T-helper 22 cell (primary cell): Measurements from ENCODE around the gene OR2T27.
A peak's percentile ranks its signal among the peaks of the same experiment; 100 is the strongest.
"Not testable (repeated sequence)": the region's sequence is repeated elsewhere in the genome, so short reads cannot be mapped to it uniquely, and the experiment has no call there.

Source experiments
- DNase-seq: peaks from one replicate; pipeline ENCODE4 v3.0.0-alpha.2; 2020; ENCODE audit warnings: low read depth

The OR2T27 gene

DNA sequence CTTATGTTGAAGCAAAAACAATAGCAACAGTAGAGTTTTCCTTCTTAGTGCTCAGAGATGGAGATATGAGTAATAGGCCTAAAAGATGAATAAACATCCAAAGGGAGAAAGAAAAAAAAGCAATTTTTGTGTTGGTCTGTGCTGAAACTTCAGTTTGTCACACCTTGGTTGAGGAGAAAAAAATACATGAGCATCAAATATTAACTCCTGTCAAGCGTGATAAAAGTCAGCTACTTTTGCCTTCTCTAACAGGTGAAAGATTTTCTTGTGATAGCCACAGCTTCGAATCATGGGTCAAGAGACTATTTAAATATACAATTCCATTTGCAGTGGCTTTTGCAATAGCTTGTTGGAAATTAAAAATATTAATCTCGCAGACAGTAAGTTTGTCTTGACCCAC, 14.4 kb downstream of the OR2T27 start:
- not testable (repeated sequence) for DNase-seq

DNA sequence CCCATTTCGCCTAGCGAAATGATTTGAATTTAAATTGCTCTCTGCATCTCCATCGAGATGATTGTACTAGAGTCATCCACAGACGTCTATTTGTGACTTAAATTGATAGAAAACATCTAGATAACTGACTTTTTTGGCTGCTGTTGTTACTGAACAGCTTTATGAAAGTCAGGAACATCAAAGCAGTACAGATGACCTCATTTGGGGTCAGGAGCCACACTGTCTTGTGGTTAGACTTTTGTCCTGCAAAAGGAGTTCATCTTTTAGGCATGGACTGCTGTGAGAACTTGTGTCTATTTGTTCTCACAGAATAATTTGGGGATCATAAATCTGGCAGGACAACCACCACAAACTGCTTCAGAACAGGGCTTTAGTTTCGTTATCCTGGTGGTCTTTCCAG, 15.7 kb downstream of the OR2T27 start:
- not testable (repeated sequence) for DNase-seq

DNA sequence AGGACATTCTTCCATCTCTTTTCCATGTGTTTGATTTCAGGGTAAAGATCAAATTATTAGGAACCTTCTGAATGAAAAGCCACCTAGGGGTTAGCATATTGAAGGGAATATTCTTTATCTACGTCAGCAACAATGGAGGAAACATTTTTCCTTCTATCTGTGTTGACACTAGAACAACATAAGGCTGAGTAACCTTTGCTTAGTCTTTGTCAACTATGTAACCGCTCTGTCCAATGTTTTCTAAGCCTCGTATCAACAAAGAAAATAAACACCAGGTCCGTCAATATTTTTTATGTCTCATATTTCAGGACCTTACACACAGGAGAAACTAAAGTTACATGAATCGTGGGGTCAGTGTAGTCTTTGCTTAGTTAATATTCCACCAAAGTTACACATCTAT, 18.7 kb downstream of the OR2T27 start:
- not testable (repeated sequence) for DNase-seq

DNA sequence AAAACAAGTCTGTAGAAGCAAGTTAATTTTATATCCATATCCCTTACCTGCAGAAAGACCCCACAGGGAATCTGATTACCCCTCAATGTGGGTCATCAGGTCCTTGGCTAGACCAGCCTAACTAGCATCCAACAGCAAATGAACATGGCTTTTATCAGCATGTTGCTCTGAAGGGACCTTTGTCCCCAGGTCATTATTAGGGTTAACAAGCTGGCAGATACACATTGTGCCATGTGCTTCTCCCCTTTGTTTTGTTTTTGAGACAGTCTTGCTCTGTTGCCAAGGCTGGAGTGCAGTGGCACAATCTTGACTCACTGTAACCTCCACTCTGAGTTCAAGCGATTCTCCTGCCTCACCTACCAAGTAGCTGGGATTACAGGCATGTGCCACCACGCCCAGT, 20.3 kb downstream of the OR2T27 start, which contains the start of gene OR2T11:
Gene OR2T11, minus strand, starts transcription at position 101 of the 400 bp plus-strand sequence. CDS start 7,963 bp downstream, outside the sequence.
- not testable (repeated sequence) for DNase-seq

DNA sequence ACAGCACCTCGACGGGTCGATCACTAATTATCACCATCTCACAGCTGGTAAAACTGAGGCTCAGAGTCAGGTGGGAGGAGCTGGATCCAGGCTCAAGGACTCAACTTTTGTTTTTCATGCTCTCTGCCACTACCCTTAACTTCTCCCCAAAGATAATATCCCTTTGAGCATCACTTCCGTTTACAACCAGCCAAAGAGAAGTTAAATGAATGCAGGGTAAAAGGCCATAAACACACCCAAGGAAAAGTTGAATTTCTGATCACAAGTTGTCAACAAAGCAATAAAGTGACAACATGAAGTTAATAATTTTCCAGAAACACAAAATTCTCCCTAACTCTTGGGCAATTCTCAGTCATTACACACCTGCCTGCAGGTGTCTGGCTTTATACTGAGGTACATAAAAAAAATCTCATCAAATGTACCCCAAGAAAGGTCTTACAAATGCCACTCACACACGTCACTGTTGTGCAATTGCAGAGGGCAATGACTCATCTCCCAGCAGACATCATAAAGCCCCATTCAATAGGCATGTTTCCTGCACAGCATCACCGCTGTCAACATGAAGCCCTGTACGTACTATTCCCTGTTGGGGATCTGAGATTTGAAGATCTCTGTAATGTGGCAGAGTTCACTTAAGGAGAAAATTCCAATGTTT, 23.8 kb downstream of the OR2T27 start:
- no peak for DNase-seq

DNA sequence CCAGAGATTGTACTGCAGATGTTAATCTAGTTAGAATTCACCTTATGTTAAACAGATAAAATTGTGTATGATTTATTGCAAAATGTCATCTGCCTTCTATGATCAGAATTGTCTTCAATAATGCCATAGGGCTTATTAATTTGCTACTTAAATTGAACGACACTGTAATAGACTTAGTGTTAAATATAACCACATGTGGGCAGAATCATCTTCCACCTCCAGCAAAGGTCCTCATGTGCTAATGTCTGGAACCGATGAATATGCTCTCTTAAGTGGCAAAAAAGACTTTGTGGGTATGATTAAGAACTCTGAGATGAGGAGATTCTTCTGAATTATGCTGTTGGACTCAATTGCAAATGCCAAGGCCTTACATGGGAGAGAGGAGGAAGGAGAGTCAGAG, 24.8 kb downstream of the OR2T27 start:
- DNase-seq: no peak

DNA sequence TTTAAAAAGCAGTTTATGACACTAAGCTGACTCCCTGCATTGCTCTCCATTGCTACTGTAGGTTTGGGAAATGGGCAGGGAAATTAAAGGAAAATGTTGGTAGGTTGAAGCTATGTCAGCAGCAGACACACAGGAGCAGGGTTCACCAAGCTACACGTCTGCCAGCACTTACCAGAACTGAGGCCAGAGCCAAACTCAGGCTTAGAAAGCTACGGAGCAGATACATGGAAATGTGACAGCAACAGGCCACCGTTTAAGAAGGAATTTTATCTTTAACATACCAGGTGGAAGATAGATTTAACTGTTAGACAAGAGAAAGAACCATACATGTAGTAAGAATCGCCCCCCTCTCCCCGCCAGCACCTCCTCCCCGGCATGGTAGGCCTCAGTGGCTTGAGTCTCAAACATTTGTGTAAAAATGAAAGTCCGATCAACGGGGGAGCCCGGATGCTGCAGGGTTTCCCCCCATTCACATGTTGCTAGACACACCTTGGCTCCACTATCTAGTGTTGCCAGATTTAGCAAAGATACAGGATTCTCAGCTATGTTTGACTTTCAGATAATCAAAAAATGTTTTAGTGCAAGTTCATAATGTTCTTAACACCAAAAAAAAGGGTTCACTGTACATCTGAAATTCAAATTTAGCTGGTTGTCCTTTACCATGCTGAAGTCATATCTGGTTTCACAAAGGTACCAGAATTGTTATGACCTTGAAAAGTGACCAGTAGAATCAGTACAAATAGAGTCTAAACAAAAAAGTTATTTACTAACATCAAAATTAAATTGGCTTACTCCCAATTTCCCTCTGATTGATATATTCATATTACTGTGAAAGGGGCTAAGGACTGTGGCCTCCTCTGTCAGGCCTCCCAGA, 27.1 kb downstream of the OR2T27 start:
- no peak for DNase-seq

DNA sequence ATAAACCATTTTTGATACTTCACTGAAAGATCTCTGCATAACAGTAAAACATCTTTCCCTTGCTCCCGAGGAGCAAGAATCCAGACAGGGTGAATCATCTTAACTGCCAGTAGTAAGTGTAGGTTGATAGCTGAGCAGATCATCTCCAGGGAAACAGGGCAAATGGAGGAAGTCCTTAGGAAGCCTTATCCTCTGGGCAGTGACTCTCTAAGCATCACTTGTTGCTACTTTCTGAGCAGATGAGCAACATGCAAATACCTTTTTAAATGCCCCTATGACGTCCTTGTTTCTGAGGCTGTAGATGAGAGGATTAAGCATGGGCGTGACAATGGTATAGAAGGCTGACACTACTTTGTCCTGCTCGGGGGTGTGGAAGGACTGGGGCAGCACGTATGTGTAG, 29.4 kb downstream of the OR2T27 start:
- DNase-seq: no peak

DNA sequence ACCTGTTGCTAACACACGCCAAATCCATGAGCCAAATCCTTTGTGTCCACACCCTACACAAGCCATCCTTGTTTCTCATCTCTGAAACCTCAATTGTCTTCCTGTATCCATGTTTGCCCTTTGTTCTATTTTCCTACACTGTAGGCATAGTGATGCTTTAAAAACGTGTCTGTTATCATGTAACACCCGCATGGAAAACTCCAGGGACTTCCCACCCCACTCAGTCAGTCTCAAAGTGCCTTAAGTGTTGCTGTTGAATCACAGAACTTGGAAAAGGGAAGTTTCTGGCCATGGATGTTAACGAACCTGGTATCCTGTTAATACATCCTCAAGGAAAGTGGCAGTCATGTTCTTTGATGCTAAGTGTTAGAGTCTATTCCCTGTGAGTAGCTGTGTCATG, 30.2 kb downstream of the OR2T27 start:
- DNase-seq: no peak

DNA sequence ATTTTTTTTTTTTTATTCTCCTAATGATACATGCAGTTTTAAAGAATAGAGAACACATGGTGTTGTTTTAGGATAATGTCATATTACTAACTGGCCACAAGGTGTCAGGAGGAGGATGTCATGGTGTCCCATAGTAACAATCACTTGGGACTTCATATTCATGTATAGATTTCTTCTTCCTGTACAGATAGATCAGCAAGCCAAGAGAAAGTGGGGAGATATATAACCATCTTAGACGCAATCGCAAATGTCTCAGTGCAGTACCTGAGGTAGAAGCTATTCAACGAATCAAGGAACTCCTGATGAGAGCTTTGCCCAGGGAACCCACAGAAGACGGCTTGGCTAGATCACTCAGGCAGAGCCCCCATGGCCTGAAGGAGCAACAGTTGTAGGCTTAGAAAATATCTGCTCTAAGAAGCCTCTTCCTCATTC, 32.7 kb downstream of the OR2T27 start:
- no peak for DNase-seq

DNA sequence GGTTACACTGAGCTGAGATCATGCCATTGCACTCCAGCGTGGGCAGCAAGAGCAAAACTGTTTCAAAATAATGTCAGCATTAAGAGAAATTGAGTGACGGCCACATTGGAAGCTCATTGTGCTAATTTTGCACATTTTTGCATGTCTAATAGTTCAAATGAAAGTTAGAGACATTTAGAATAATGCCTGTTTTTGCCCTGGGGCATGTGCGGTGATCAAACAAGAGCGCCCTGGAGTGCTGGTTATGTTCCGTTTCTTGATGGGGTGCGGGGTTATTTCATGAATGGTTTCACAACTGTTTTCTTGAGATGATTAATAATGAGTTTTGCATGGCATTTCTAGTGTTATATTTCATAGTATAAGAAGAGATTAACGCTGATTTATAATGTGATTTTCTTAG, 33.6 kb downstream of the OR2T27 start:
- DNase-seq: no peak

DNA sequence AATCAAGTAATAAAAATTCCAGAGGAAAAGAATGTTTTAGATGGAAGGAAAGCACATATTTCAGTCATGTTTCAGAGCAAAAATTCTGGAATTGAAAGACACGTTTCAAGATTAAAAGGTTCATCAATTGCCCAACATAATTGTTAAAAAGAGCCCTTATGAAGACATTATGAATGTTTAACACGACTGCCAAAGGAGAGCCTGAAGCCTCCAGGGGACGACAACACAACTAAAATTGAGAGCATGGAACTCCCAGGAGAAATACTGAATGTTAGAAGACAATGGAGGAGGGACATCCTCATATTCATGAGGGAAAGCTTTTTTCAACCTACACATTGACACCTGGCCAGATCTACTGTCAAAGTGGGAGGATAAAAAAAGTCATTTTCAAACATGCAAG, 36.5 kb downstream of the OR2T27 start:
- DNase-seq: peak; percentile 0

DNA sequence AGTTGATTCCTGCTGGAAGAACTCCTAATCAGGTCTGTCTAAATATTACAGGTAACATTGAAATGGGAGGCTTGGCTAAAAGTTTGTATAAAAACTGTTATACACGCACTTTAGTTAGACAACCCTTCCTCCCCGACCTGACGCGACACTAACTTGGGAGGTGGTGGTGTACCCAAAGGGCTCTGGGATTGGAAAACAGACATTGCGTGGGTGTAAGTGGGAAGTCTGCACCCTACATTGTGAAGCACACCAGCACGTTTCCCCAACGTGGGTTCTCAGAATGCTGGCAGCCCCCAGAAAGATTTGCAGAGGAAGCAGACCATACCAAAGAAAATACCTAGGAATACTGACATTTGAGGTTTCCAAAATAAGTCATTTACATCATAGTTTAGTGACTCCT, 37.2 kb downstream of the OR2T27 start:
- DNase-seq: no peak

DNA sequence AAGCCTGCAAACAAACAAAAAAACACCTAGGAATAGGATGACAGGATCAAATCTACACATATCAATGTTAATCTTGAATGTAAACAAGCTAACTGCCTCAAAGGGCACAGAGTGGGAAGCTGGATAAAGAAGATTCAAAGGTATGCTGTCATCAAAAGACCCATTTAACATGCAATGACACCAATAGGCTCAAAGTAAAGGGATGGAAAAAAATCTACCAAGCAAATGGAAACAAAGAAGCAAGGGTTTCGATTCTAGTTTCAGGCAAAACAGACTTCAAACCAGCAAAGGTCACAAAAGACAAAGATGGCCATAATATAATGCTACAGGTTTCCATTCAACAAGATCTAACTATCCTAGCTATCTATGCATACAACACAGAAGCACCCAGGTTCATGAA, 41.6 kb downstream of the OR2T27 start:
- DNase-seq: no peak

DNA sequence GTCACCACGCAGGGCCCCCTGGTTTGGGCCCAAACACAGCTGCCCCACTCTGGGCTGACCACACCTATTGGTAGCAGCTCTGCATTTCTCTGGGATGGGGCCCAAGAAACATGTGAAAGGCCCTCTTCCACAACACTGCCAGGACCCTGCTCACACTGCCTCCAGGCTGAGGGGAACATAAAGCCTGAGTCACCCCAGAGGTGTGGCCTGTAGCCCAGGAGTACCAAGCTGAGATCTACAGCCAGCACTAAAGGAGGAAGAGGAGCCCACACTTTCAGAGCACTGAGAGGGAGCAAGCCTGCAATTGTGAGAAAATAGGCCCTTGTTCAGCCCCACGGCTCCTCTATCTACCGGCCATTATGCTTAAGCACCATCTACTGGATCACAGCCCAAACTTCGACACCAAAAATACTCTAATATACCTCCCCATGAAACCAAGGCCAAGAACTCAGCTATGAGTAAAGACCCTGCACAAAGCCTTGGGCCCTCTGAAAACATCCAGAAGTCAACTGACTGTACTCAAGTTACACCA, 43.4 kb downstream of the OR2T27 start:
- no peak for DNase-seq

DNA sequence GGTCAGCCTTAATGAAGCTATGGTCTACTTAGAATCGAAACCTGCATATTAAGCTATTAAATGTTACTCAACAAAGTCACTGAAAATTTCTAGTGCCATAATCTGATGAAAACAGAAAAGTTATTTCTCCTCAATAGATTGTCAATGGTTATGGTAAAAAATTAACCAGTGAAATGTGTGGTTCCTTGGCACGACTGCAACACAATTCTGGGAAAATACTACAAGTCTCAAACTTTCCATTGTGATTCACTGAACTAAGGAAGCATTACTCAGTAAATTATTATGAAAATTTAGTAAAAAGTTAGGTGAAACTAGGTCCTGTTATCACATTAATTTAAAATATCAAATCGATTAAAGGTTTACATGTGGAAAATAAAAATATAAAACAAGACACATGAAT, 45.0 kb downstream of the OR2T27 start:
- DNase-seq: no peak
